HG03139 (cell line): ENCODE data around the gene CD72.
"Not testable (repeated sequence)": the region's sequence is repeated elsewhere in the genome, so short reads cannot be mapped to it uniquely, and the experiment has no call there.

Experiments
- ATAC-seq: cut with Tn5 transposase; IDR thresholded peaks from one replicate; pipeline ENCODE4 v1.9.1; 2021; ENCODE audit not compliant: unreplicated experiment

Gene CD72

DNA sequence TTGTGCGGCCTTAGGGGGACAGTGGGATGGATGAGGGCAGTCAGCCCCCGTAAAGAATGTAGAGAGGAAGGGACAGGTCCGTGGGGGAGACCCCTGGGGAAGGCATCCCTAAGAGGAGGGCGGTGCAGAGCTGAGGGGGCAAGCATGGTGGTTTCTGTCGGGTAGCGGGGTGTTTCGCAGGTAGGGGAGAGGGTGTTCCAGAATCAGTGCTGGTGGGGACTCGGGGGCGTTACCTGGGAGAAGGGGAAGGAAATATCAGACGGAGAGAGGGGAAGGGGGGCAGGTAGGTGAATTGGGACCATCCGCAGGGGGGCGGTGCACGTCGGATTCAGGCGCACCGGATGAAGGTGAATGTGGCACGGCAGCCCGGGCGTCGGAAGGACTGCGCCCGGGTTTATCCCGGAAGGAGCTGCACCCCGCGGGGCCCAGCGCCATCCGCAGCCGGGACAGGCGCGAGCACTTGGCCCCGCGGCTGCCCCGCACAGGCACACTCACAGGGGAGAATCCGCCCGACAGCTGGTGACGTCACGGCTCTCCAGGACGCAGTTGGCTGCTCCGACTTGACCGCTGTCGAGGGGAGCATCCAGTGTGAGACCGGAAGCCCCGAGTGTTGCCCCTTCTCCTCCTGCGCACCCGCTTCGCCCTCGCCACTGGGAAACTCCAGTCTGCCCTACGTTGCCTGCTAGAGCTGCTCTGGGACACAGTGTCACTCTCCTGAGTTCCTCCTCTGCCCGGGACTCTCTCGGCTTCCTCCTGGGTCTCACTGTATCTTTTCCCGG, 1.3 kb downstream of the CD72 start:
- peak; percentile 33 for ATAC-seq

DNA sequence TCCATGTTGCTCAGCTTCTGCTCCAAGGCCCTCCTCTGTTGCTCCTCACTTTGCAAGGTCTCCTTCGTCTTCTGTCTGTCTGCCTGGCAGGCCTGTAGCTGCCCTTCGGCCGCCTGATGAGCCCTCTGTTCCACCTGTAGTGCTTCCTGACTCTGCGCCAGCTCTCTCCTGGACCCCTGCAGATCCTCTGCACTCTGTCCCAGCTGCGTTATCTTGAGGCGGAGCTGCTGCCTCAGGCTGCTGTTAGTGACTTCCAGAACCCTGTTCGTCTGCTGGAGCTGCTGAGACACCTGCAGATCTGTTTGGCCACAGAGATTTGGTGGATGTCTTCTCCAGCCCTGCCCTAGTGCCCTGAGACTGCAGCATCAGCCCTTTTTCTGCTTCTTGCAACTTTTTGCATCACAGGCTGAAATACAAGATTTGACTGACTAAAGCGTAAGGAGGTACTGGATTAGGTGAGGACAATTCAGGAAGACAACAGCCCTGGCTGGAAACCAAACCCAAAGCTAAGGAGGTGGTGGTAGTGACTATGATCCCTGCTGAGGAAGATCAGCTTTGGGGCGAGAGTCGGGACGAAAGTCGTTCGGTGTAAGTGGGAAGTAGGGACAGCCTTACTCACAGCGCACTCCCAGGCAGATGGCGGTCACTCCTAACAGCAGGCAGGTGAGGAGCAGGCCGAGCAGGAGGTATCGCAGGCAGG, 2.1 kb downstream of the CD72 start:
- no peak for ATAC-seq

DNA sequence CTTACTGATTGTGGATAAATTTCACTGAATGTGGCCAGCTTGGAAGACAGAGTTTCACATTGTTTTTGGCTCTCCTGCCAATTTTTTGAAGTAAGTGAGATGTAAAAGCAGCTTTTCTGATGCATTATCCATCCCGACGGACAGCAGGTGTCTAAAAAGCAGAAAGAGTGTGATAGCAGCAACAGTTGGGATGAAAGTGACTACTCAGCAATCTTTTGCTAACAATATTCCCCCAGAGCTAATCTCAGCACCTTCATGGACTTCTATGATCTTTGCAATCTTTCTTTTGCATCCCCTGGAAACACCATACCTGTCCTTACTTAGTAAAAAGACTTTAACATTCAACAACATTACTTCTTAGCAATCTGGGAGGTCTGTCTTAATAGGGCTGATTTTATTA, 5.4 kb downstream of the CD72 start:
- no peak for ATAC-seq

DNA sequence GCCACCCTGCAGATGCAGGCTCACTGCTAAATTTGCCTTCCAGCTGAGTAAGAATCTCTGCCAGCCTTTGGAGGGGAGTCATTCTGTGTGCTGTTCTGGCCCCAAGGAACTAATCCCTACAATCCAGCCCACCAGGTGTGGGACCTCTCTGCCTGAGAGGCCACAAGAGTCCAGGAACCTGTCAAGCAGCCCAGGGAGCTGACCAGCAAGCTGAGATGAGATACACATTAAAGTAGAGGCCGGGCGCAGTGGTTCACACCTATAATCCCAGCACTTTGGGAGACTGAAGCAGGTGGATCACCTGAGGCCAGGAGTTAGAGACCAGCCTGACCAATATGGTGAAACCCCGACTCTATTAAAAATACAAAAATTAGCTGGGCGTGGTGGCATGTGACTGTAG, 6.1 kb downstream of the CD72 start:
- ATAC-seq, result not testable (repeated sequence)

DNA sequence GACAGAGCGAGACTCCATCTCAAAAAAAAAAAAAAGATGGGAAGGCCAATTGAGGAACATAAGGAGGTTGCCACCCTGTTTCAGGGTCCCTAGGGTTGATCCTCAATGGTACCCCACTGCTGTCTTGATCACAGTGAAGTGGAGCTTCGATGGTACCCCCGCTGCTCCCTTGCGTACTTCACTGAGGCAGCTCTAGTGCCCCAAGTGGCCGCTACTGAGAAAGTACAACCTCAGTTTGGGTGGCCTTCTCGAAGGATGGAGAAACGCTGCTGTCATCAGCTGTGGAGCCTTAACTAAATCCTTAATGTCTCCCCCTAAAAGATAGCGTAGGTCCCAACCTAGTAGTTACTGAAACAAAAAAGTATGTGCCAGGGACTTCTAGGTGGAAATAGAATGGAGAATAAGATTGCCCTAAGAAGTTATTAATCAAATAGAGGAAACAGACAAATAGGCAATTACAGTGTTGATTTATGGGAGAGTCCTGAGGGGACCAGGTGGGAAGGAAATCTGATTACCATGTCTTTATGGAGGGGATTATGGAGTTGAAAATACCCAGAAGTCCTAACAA, 6.9 kb downstream of the CD72 start:
- ATAC-seq, result no peak

DNA sequence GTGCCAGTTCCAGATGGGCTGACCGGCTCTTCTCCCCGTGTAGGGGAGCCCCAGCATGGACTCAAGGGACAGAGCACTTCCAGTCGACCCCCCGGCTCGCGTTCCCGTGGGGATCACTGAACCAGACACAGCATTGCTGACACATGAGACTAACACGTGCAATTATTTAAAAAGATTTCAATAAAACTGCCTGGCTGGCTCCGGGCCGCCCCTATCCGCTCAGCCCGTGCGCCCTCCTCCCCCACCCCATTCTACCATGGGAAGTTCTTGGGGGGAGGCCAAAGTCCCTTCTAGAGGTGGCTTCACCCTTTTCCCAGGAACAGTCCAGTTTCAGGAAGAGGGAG, 8.4 kb downstream of the CD72 start:
- no peak for ATAC-seq

DNA sequence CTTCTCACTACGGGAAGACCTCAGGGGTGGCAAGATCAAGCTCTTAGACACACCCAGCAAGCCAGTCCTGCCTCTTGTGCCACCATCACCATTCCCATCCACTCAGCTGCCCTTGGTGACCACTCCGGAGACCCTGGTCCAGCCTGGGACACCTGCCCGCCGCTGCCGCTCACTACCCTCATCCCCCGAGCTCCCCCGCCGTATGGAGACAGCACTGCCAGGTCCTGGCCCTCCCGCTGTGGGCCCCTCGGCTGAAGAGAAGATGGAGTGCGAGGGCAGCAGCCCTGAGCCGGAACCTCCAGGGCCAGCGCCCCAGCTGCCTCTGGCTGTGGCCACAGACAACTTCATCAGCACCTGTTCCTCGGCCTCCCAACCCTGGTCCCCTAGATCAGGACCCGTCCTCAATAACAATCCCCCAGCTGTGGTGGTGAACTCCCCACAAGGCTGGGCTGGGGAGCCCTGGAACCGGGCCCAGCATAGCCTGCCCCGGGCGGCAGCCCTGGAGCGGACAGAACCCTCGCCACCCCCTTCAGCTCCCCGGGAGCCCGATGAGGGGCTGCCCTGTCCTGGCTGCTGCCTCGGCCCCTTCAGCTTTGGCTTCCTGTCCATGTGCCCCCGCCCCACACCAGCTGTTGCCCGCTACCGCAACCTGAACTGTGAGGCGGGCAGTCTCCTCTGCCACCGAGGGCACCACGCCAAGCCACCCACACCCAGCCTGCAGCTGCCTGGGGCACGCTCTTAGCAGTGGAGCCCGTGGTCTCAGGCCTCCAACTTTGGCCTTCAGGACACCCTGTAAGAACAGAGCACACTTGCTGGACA, 9.0 kb downstream of the CD72 start:
- no peak for ATAC-seq

DNA sequence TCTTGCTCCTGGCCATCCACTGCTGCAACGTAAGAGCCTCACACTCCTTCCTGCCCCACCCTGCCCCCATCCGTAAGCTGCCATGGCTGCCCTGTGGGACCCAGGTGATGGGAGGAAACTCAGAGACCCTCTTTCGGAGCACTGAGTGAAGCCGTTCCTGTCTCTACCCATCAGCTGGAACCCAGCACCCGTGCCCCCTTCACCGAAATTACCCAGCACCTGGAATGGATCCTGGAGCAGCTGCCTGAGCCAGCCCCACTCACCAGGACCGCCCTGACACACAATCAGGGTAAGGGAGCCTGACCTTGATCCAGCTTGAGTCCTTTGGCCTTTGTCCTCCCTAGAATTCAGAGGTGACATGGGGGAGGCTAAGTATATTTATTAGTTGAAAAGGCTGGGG, 10.0 kb downstream of the CD72 start:
- ATAC-seq, result no peak

DNA sequence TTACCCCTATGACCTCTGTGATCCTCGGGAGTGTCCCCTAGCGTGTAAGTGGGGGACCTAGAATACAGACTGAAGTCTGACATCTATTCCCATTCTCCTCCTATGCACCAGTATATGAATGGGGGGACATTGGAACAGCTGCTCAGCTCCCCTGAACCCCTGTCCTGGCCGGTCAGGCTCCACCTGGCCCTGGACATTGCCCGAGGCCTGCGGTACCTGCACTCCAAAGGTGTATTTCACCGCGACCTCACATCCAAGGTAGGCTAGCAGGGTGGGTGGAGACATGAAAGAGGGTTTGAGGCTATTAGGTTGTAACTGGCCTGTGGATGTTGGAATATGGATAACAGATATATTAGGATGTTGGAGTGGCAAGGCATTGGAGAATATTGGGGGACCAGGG, 11.5 kb downstream of the CD72 start:
- no peak for ATAC-seq

DNA sequence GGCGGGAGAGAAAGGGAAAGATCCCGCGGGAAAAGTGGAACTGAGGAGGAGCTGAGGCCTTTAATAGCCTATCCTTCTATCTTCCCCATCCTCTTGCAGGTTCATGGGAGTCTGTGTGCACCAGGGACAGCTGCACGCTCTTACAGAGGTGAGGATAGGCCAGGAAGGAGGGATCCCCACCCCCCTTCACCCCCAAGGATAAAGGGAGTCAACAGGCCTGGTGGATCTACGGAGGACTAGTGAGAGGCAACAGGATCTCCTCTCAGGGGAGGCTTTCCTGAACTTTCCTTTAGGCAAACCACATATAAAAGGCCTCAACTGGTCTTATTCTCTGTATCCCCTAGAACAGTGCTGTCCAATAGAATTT, 12.1 kb downstream of the CD72 start:
- no peak for ATAC-seq

DNA sequence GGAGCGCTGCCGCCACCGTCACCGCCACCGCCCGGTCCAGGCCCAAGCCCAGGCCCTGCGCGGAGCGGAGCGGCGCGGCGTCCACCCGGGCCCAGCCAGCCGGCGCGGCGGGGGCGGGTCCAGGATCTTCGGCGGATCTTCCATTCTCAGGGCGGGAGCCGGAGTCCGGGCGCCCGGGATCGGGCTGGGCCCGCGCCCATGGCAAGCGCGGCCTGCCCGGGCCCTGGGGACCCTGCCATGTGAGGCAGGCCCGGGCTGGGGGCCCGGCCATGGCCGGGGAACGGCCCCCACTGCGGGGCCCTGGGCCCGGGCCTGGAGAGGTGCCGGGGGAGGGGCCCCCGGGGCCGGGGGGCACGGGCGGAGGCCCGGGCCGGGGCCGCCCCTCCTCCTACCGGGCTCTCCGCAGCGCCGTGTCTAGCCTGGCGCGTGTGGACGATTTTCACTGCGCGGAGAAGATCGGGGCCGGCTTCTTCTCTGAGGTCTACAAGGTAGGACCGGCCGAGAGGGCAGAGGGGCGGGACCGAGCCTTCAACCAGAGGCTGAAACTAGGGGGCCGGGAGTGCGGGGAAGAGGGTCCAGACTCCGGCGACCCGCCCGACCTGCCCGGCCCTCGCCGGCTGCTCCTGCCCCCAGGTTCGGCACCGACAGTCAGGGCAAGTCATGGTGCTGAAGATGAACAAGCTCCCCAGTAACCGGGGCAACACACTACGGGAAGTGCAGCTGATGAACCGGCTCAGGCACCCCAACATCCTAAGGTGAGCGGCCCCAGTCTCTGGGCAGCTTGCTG, 12.7 kb downstream of the CD72 start:
- ATAC-seq, result peak; percentile 1

DNA sequence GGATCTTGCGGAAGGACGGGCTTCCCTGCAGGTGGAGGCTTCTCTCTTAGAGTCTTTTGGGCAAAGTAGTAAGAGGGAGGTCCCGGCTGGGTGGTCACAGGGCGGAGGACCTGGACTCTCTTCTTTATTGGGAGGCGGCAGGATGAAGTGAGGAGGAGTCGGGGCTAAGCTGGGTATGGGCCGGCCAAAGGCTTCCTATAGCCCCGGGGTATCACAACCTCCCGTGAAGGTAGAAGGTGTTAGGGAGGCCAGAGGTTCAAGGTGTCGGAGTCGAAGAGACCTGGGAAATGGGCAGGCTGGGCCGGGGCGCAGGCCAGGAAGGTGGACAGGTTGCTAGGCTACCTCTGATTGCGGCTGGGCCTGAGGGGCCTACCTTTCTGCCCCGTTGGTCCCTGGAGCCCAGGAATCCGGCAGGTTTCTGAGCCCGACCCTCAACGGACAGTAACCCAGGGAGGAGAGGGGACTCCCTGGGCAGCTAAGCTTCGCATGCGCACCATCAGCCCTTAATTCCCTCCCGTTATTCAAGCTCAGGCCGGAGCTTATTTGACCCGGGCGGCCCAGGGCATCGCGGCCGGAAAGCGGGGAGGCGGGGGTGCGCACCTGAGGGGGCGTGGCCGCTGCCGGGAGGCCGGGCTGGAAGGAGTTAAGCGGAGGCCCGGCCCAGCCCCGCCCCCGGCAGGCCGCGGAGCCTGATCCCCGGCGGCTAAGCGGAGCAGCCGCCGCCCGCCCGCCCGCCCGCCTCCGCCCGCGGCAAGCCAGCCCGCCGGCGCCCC, 13.4 kb downstream of the CD72 start, which contains the start of gene TESK1:
TESK1 (plus strand) TSS at position 685 of the 773 bp plus-strand sequence. CDS start 358 bp downstream, outside the sequence.
- ATAC-seq, result peak; percentile 38

DNA sequence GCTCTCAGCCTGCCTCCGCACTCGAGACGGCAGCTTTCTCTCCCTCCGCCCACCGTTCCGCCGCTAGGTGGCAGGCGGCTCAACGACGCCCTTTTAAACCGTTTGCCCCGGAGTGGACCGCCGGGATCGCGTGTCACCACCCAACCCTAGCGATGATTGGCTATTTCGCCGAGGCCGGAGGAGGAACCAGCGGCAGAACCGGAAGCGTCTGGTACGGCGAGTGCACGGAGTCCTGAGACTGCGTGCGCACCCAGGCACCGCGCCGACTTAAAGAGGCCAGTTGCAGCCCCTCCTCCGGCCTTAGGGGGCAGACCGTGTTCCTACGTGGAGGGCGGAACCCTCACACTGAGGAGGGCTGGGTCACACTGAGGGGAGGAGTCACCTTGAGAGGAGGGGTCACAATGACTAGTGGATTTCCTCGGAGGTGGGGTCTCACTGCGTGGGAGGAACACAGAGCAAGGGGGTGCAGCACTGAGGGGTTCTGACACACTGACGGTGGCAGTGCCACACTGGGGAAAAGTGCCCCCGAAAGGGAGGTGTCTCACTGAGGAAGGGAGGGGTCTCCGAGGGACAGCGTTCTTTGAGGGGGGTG, 14.1 kb downstream of the CD72 start:
- ATAC-seq, result peak; percentile 81

DNA sequence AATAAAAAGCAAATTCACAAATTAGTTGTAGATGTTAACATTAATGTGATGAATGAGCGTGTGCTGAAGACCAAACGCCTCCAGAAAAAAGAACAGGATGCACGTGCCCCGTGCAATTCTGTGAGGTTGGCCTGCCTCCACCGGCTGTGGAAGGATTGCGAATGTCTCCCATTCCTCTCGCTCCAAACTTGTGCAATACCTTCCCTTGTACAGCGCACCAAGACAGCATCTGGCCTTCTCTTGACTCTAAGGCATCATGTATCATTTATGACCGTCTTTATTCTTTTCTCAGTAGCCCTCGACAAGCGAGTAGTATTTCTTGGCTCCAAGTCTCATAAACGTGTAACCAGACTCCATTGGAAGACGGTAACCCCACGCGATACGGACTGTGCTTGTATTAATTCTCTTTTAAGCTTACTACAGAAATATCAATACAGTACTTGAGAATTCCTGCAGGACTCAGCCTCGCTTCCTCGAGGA, 14.7 kb downstream of the CD72 start:
- no peak for ATAC-seq

DNA sequence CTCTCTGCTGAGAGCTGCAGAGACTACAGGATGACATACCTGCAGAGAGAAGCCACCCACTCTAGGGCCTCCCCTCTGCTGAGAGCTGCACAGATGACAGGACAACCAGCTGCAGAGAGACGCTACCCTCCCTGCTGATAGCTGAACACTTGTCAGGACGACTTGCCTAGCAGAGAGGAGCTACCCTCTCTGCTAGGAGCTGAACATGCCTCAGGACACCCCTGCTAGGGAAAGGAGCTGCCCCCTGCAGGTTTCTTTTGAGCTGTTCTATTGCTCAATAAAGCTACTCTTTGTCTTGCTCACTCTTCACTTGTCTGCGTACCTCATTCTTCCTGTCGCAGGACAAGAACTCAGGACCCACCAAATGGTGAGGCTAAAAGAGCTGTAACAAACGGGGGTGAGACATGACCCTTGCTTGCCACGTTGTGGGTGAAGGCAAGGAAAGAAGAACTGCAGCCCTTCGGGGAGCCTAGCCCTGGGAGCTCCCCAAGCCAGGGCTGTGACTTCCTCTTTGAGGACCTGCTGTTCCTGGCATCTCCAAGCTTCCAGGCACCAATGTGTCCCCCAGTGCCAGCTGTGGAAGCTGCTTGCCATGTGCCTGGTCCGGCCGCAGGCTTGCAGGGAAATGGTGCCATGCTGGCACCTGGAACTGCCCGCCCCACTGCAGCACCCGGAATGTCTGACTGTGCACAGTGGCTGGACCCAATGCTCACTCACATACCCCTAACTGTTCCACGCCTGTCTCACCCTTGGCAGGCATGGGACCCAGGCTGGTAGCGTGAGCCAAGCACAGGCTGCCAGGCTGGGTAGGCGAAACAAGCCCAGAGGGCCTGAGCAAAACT, 18.2 kb downstream of the CD72 start:
- no peak for ATAC-seq

DNA sequence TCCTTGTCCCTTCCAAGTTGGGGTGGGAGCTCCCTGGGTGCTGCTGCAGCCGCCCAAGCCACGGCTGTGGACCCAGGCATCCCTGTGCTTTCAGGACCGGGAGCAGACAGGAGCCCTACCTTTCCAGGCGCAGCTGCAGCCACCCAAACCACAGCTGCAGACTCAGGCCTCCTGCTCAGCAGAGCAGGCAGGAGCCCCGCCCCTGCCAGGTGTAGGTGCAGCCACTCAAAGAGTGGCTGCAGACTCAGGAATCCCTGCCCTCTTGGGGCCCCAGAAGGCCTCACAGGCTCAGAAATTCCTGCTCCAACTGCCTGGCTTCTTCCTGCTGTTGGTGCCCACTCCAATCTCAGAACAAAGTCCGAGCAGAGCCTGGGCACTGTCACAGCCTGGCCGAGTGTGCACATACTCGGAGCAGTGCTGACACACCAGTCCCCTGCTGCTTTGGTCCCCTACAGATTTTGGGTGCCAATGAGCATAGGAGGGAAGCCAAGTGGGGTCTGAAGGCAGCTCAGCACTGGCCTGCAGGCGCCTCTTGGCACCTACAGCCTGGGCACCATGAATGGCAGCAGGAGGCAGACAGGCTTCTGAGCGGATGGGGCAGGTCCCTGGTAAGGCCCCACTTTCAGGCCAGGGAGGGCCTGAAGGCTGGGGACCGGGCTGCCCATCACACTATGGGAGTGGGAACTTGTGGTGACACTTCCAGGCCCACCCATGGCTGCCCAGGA, 19.2 kb downstream of the CD72 start:
- ATAC-seq, result no peak

DNA sequence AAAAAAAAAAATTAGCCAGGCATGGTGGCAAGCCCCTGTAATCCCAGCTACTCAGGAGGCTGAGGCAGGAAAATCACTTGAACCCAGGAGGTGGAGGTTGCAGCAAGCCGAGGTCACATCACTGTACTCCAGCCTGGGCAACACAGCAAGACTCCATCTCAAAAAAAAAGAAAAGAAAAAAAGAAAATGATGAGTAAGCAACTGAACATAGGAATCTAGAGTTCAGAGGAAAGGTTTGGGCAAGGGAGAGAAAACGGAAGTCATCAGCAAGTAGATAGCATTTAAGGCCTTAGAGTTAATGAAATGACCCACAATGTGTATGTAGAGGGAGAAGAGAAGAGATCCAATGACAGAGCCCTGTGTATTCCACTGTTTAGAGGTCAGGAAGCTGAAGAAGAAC, 21.3 kb downstream of the CD72 start:
- ATAC-seq, result not testable (repeated sequence)

DNA sequence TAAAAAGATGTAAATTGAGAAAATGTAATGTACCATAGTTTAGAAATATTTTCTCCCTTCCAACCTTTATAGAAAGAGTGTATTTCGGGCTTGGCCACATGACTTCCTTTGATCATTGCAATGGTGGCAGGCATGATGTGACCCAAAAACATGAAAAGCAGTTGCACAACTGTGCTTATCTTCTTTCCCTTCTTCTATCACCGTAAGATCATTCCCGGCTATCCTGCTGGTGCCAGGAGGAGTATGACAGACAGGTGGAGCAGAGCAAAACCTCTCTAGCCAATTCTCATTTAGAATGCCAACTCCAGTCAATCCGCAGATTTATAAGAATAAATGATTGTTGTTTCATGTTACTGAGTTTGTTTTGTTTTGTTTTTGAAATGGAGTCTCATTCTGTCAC, 23.7 kb downstream of the CD72 start:
- no peak for ATAC-seq
